Muscle of back (tissue), 11 donors: ENCODE measurements around the gene TNFRSF13B. TPM values are rescaled to one million over a fixed set of nuclear protein-coding genes. Genes with fewer than 3 reads are reported as not detected.
"Not testable (repeated sequence)": the region's sequence is repeated elsewhere in the genome, so short reads cannot be mapped to it uniquely, and the experiment has no call there.

Source experiments
- DNase-seq, 3 donors: peaks; one replicate each; pipeline versions ENCODE4 v3.0.0 to v3.0.0-alpha.2; 2013
- polyA plus RNA-seq, 10 donors: library from polyadenylated mRNA; unstranded; fragments of 120-200 nt; gene quantifications; one replicate each; pipeline ENCODE4 v1.2.1, GENCODE V29; 2013; ENCODE audit not compliant: insufficient read length in 10 of 10

The TNFRSF13B gene
- polyA plus RNA-seq, 10 donors: 0.09 to 2.2 (median 0.24) TPM; not detected in 2

DNA sequence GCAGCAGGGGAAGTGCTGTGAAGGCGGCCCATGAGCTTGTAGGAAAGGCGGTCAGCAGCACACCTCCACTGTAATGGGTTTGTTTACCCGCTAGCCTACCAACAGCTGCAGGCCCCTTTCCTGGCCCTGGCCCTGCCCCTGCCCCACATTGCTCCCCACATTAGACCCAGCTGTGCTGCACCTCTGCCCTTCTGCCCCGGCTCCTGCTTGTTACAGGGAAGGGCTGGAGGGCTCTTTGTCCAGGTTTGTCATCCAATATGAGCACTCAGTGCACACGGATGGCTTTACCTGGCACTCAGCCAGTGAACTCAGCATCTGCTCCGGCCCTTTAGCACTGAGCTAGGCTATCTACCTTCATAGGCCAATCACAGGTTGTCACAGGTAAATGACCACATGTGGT is 36.0 kb upstream of the TNFRSF13B start:
- DNase-seq: not testable (repeated sequence)

DNA sequence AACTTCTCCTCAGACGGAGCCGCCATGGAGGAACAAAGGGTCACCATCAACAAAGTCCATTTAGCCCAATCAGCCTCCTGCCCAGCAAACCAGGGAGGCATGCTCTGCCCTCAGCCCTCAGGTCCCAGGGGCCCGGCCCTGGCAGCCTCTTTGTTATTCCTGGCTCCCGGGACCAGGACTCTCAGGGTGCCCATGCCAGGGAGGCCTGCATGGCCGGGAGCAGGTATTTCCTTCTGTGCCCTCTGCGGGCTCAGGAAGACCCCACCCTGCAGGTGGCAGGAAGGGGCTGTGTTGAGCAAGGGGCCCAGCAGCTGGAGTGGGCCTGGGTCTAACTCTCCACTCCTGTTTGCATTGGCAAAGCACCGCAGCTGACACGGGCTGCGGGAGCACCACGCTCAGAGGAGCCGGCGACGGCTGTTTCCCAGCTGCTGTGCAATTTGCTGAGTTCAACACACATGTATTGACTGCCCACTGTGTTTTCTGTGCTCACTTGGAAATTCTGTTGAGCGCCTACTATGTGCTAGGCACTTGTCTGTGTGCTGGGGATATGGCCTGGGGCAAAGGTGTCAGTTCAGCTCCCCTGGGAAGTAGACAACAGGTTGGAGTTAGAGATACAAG is 33.2 kb upstream of the TNFRSF13B start:
- DNase-seq: not testable (repeated sequence)

DNA sequence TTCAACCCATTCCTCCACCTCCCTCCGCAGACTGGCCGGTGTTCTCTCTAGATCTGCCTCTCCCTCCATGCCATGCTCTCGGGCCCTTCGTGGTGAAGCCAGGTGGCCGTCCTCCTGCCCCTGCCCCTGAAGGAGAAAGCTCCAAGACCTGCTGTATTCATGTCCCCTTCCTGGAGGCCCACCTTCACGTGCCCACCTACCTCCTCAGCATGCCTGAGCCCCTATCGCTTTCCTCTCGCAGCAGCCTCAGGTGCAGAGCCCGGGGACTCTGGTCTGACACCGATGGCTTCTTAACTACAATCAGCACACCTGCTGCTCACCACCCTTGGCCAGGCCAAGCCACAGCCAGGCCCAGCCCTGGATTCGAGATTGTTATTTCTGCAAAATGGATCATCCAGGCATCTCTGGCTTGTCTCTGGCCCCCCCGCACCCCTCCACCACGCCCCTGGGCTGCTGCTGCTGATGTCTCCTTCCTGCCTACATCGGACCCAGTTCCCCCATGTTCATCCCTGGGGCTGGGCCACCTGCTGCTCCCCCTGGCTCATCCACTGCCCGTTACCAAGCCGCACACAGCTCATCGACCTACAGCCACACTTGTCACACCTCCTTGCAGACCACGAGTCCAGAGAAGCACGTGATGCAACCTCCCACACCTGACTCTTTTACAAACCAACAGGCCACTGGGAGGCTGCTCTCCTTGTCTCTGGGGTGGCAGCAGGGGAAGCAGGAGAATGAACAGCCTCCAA is 32.5 kb upstream of the TNFRSF13B start:
- DNase-seq: no peak

DNA sequence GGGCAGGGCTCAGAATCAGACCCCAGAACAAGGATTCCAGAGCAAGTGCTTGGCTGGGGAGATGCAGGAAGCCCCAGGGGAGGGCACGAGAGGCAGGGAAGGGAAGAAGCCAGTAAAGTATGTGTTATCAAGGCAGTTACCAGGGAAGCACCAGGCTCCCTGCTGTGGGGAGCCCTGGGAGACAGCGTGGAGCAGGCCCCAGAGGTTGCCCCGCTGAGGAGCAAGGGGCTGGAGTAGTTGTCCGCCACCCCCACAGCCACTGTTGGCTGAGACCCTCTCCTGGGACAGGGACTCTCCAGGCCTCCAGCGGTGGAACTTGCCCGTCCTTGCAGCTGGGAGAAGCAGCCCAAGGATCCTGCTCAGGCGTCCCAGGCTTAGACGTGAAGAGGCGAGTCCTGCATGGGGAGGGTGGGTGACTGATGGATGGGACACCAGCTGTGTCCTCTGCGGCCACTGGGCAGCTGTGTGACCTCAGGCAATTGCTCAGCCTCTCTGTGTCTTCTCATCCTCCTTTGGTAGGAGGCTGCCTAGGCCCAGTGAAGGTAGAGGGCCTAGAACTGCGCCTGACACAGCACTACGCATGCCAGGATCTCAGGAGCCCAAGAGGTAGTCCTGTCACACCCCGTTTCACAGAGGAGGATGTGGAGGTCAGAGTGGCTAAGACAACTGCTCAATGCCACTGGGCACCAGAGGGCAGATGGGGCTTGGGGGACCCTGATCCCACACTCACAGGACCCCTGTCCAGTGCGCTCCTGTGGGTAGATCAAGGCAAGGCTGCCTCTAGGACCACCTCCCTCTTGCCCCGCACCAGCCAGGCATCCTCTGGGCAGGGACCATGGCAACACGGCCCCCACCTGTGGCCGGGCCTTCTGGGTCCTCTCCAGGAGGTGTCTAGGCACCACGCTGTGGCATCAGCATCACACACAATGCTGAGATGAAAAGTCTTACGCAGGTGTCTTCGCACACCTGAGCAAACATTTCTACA is 31.1 kb upstream of the TNFRSF13B start:
- DNase-seq: not testable (repeated sequence)

DNA sequence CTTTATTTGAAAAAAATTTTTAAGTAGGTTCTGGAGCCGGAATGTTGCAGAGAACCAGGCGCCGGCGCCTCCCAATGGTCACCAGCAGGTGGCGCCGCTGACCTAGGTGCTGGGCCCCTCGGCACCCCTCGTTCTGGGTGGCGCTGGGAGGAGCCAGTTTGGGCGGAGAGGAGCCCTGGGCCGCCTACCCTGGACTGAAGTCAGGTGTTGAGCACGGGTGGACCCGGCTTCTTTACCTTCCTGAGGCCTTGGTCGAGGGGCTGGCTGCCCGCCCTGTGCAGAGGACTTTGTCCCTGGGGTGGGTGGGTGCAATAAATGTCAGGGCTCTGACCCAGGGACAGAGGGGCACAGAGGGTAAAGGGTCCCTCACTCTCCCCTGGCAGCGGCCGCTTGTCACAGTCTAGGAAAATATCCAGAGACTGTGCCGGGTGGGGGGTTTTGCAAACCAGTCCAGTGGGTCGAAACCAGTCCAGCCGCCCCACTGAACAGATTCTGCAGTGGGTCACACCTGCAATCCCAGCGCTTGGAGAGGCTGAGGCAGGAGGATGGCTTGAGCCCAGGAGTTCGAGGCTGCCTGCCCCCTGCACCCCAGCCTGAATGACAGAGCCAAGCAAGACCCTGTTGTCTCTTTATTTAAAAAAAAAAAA is 30.1 kb upstream of the TNFRSF13B start:
- DNase-seq: peak; percentile 56 to 84 (median 77)

DNA sequence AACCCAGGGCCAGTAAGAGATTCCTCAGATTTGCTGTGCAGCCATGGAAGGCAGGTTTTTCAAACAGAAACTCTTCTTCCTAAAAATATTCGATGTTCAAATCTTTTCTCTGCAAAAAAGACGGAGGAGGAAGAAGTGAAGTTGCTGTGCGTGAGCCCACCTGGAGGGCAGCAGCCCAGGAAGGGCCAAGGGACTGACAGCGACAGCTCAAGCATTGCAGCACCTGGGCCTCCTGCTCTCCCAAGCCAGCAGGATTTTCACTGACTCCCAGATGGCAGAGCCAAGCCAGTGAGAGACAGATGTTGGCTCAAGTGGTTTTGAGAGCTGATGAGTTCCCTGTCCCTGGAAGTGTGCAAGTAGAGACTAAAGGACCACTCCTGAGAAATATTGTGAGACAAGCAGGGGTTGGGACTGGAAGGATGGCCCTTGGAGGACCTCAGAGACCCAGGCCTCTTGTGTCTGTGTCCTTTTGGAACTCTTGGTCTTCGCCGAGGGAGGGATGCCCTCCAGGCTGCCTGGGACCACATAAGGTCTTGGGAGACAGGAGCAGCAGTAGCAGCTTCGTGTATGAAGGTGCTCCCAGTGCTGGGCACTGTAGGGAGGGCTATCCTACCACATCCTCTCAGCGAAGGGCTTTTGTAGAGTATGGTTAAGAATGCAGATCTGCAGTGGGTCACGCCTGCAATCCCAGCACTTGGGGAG is 29.3 kb upstream of the TNFRSF13B start:
- no peak for DNase-seq

DNA sequence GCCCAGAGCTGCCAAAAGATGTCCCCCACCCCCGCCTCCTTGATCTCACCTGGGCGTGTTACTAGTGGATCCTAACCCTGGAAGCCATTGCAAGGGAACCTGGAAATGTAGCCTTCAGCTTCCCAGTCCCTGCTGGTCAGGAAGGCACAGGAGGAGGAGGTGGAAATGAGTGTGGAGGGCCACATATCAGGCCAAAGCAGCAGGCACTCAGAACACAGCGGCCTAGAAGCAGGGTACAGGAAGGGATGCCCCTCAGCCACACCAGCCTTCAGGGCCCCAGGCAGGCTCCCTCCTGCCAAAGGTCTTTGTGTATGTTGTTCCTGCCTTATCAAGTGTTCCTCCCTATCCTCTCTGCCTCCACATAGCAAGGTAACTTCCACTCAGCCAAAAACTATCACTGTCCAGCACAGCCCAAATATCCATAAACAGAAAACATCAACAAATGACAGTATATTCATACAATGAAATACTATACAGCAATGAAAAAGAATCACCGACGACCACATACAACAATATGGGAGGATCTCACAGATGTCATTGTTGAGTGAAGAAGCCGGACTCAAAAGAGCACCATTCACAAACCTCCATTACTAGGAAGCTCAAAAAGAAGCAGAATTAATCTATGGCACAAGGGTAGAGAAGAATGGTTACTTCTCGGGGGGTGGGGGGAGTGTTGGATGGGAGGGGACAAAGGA is 28.2 kb upstream of the TNFRSF13B start:
- DNase-seq: no peak

DNA sequence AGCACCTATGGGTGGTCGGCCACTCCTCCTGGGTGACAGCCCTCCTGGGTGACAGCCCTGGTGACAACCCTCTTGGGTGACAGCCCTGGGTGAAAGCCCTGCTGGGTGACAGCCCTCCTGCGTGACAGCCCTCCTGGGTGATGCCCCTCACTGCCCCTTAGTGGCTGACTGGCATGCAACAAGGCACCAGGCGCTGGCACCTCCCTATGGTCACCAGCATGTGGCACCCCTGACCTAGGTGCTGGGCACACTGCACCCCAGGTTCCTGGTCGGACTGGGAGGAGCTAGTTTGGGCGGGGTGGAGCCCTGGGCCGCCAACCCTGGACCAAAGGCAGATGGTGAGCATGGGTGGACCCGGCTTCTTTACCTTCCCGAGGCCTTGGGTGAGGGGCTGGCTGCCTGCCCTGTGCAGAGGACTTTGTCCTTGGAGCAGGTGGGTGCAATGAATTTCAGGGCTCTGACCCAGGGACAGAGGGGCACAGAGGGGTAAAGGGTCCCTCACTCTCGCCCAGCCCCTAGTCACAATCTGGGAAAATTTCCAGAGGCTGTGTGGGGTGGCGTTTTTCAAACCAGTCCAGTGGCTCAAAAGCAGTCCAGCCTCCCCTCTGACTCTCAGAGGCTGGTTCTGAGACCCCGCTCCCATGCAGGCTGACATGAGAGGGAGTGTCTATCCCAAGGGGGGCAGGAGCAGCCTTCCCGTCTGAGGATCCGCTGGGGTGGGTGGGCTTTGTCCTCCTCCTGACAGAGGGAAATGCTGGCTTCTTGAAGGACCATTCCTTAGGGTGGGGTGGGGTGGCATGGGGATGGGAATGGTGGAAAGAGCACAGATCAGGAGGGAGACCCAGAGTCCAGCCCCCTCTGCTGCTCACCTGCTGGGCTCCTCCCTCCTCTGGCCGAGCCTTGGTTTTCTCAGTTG is 25.9 kb upstream of the TNFRSF13B start:
- no peak for DNase-seq

DNA sequence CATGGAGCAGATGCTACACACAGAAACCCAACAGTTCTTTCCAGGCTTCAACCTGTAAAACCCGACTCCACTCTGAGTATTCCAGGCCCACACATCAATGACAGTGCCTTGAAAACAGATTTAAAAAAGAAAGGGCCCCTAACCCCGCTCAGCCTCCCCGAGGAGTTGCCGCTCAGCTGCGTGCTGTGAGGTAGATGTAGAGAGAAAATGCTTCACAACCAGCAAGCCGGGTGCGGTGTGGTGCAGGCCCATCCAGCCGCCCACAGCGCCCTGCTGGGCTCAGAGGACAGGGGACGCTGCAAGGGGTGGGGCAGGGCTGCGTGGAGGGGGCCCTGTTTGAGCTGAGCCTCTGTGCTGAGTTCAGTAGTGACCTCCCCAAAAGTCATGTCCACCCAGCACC is 24.8 kb upstream of the TNFRSF13B start:
- not testable (repeated sequence) for DNase-seq

DNA sequence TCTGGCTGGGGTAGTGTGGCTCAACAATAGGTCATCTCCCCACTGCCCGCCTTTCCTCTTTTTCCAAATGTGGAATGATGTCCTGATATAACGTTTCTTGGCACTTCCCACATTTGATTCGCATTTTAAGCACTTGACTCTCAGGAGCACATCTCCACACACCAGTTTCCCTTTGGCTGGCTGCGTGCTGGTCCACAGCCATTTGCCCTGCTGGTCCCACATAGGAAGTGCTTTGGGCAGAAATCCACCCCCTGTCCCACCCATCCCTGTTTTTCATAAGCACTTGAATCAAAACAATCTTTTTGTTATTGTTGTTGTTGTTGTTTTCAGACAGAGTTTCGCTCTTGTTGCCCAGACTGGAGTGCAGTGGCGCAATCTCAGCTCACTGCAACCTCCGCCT is 24.0 kb upstream of the TNFRSF13B start:
- DNase-seq: no peak

DNA sequence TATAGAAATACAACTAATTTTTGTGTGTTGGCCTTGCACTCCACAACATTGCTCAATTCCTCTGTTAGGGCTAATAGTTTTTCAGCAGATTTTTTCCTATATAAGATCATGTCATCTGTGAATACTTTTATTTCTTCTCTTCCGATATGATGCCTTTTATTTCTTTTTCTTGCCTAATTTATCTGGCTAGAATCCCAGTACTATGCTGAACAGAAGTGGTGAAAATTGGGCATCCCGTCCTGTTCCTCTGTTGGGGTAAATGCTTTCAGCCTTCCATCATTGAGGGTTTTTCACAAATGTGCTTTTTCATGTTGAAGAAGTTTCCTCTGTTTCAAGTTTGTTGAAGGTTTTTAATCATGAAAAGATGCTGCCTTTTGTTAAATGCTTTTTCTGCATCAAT is 22.7 kb upstream of the TNFRSF13B start:
- no peak for DNase-seq

DNA sequence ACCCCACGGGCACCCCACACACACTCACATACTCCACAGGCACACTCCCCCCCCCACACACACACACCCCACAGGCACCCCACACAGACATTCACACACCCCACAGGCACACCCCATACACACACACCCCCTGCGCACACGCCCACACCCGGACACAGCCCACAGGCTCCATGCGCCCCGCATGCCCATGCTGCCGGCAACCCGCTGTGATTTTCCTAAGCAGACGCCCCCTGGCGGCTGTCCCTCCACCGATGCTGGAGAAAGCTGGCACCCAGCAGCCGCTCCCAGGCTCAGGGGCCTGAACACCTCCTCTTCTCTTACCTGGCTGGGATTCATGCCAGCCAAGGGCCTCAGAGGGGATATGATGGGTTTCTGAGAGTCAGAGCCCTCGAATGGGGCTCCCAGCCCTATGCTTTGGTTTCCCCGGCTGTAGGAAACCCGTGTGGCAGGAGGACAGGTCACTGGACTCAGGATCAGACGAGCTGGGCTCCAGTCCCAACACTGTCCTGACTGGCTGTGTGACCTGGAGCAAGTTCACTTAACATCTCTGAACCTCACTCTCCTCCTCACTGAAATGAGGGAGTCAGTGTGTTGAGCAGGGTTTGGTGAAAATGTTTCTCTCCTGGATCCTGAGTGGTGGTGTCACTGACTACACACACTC is 19.6 kb upstream of the TNFRSF13B start:
- DNase-seq: peak; percentile 53 to 84 (median 75)

DNA sequence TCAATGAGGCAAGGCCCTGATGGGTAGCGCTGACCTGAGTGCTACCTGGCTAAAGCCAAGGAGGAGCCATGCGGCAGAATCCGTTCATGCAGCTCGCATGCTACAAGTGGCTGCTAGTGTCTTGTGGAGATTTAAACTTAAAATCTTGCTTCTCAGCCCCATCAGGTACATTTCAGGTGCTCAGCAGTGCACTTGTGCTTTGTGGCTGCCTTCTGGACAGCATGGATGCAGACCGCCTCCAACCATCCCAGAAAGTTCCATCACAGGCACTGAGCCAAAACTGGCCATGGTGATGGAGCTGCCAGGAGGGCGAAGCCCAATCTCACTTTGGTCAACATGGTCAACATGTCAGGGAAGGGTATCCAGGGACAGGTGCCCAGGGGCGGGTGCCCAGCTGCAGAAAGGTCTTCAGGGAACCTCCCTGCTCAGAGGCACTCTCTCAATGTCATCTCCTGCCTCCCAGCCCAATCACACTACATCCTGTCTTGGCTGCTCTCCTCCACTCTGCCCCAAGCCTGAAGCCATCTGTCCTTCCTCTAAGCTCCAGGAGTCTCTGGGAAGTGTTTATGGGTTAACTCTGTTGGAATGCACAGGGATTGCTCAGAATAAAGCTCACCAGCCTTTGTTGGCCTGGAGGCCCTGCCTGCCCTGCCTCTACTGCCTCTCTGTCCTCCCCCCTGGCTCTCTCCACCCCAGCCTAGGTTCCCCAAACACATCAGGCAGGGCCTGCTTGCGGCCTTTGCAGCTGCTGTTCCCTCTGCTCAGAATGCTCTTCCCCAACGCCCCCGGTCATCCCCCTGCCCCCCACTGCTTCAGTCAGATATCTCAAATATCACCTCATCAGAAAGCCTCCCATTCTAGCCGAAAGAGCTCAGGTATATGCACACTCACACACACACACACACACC is 18.3 kb upstream of the TNFRSF13B start:
- no peak for DNase-seq

DNA sequence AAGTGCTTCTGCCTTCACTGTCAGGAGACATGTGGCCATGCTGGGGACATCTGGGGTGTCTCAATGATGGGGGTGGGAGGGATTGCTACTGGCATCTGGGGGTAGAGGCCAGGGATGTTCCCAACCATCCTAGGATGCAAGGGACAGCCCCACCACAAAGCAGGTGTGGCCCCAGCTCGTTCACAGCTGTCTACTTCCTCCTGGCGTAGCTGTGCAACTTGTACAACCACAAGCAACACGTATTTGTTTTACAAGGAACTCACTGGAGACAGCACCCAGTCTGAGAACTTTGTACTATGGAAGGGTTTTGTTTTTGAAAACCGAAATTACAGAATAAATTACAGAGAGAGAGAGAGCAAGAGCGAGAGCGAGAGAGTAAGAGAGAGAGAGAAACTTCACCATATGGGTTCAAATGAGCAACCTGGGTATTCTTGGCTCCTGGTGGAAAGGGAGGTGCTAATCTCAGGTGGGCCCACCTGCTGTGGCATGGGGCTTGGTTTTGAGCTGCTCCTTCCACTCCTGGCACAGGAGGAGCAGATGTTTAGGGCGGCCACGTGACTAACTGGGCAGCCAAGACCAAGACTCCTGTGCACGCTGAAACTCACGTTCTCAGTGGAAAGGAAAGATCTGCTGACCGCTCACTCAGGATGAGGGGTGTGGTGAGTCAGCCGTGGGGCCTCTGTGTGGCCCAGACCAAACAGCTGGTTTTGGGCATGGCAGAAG is 17.5 kb upstream of the TNFRSF13B start:
- no peak for DNase-seq

DNA sequence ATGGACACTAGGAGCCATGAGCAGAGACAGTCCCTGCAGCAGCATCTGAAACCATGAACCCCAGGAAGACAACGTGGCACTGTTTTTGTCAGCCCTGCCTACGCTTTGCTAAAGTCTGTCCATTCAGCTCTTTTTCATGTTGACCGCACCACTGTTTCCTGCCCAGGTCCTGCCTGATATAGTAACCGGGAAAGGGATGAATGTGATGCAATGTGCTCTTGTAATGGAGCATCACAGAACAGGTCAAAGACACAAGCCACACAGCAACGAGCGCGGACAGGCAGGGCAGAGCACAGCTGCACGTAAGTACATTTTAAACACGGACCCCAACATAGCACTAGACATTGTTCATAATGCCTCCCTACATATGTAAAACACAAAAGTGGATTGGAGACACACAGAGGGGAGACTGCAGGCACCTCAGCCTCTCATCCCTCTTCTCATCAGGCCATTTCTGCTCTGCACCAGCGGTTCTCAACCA is 16.9 kb upstream of the TNFRSF13B start:
- peak in 1 of 3 donors; percentile 38 for DNase-seq

DNA sequence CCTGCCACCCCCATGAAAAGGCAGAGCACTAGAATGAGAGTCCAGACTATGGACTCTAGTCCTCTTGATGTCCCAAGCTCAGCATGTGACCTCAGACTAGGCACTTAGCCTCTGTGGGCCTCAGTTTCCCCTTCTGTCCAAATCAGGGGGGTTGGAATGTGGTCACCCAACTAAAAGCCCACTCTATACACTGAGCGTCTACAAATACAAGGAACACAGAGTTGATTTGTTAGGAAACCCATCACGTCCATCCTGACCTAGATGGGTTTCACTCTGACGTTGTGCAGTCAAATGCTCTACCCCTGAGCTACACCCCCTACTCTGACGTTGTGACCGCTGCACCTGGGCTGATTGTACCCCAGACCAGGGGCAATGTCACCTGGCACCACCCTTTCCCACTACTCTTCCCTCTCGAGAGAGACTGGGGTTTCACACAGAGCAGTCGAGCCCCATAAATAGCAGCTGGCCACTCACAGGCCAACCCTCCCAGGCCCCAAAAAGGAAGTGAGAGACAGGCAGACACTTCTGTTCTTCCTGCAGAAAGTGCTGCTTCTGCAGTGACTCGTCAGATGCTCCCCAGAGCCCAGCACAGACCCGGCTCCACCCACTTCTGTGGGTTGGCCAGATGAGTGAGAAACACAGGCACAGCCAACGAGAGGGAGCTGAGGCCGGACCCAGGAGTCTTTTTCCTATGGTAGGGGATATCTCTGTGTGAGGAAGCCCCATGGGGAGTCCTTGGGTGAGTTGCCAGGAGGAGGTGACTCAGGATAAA is 16.1 kb upstream of the TNFRSF13B start:
- peak; percentile 59 to 84 (median 83) for DNase-seq
